ENCODE results near the gene COL4A1. TPM values are rescaled to one million over a fixed set of nuclear protein-coding genes. Genes with fewer than 3 reads are reported as not detected.
A peak's percentile ranks its signal among the peaks of the same experiment; 100 is the strongest.

Gene COL4A1
- total RNA-seq, 2 donors from 2014 or later = 140 to 201 TPM

DNA sequence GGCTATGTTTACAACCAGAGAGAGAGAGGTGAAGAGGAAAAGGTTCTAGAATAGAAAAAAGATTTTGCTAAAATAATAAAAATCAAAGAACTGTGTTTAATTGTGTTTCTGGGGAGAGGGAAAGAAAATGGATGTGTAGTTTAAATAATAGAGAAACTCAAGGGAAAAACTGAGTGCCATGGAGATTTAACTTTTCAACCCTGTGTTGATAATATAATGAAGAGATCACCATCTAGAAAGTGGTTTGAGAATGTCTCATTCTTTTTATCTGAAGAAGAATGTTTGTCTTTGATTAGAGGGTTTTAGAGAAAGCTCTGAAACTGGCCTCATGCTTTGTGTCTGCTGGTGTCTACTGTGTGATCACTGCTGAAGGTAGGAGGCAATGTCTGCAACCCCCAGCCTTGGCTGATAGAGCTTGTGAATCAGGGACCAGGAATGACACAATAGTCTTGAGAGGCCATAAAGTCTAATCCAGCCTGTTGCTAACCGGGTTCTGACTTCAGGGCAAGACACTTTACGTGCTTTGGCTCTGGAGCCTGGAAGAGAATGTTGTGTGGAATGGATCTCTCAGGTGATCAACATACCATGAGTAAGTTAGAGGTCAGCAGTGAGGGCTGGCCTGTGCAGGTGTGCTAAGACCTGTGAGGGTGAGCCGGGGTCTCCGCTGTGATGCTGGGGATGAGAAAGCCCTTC is 5.5 kb upstream of the COL4A1 start:
- H3K4me3 ChIP-seq = peak overlapping the region in 1 of 2 donors; percentile 90
- H3K36me3 ChIP-seq = peaks cover 23% of the 10 kb centered on the region
- no peaks in the 10 kb centered on the region for H3K27me3 ChIP-seq
- H3K9me3 ChIP-seq = no peaks in the 10 kb centered on the region
- peak overlapping the region; percentile 97 to 99 for H3K27ac ChIP-seq
- TF ChIP-seq, protein P1, sequence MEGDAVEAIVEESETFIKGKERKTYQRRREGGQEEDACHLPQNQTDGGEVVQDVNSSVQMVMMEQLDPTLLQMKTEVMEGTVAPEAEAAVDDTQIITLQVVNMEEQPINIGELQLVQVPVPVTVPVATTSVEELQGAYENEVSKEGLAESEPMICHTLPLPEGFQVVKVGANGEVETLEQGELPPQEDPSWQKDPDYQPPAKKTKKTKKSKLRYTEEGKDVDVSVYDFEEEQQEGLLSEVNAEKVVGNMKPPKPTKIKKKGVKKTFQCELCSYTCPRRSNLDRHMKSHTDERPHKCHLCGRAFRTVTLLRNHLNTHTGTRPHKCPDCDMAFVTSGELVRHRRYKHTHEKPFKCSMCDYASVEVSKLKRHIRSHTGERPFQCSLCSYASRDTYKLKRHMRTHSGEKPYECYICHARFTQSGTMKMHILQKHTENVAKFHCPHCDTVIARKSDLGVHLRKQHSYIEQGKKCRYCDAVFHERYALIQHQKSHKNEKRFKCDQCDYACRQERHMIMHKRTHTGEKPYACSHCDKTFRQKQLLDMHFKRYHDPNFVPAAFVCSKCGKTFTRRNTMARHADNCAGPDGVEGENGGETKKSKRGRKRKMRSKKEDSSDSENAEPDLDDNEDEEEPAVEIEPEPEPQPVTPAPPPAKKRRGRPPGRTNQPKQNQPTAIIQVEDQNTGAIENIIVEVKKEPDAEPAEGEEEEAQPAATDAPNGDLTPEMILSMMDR (IDR thresholded peaks at IDR 0.05) = peak in 1 of 2 donors; percentile 17
- peak; percentile 59 for DNase-seq (ENCODE audit: low spot score)
- peaks cover 0 to 87% of the 10 kb centered on the region in 2 donors for H3K4me1 ChIP-seq

DNA sequence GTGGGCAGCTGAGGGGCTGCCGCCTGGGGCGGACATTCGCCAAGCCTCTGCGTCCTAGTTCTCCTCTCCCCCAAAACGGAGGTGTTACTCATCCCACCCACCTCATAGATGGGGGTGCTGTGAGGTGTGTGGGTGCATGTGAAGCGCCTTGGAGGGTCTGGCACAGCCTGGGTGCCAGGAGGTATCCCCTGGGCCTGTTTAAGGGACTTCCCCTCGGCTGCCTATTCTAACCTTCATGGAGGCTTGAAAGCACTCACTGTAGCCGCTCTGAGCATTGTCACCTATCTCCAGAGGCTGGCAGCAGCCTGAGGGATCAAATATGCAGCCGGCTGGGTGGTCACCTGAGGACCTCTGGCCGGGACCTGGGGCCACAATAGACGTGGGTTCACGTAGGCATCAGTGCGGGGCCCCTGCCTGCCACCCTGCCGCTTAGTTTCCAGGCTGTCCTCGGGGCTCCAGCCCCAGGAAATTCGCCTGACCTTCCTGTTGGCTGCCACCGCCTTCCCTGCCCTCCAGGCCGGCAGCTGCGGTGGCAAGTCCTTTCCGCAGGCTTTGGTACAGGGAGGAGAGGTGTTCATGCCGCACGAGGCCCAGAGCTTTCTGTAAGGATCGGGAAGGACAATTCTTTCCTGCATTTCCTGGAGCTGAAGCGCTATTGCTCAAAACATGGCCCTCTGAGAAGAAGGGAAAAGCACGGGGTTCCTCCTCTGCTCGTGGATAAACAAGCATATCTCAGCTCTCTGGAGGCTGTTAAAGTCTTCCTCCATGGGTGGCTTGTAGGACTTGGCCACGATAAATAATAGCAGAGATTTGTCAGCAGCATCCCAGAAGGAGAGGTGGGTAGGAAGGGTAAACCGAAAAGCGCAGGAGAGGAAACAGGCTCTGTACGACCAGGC is 4.7 kb upstream of the COL4A1 start:
- Histone ChIP-seq H3K27ac (peak overlapping the region; percentile 97 to 99), H3K36me3 (peaks cover 15% of the 10 kb centered on the region), H3K4me3 (peak overlapping the region; percentile 13 to 90), H3K9me3 (no peaks in the 10 kb centered on the region), H3K4me1 (peaks cover 0 to 79% of the 10 kb centered on the region in 2 donors), H3K27me3 (no peaks in the 10 kb centered on the region)
- TF ChIP-seq, protein P1 (IDR thresholded peaks at IDR 0.05) = no peak
- DNase-seq (ENCODE audit: low spot score) = peak; percentile 57

DNA sequence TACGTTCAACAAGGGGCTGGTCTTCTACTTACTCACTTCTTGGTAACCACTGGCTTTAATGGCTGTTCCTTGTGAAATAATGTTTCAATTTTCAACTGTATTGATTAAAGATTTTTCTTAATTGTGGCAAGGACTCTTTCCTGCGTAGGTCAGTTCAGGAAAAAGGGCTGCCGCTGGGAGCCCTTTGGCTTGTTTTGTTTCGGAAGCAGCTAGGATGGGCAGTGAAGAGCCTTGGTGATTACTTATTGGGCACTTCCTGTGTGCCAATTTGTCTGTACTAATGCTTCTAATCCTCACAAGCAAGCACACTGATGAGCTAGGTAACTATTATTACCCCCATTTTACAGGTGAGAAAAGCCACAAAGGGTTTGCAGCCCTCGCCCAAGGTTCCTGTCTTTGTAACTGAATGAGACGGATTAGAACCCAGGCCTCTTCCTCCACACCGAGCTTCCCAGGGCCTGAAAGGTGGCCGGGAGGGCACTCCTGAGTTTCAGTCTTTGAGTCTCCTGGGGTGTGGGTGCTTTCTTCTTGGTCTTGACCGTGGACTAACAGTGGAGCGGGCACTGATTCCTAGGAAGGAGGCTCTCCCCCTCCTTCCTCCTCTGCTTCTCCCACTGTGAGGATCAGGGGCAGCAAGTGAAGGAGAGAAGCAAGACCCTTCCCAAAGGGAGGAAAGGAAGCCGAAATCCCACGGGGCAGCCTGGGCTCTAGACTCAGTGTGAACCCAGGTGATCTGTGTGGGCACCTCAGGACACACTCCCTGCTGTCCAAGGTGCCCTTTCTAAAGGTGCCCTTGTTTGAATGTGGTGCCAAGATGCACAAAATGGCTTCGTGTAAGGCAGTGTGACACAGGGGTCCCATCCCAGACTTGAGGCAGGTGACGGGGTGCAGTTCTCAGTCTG is 3.8 kb upstream of the COL4A1 start:
- TF ChIP-seq, protein P1 (IDR thresholded peaks at IDR 0.05) = no peak
- peak overlapping the region; percentile 97 to 99 for H3K27ac ChIP-seq
- peak; percentile 56 for DNase-seq (ENCODE audit: low spot score)
- H3K4me1 ChIP-seq = peaks cover 0 to 70% of the 10 kb centered on the region in 2 donors
- no peaks in the 10 kb centered on the region for H3K27me3 ChIP-seq
- H3K36me3 ChIP-seq = peaks cover 9% of the 10 kb centered on the region
- no peaks in the 10 kb centered on the region for H3K9me3 ChIP-seq
- peak overlapping the region; percentile 13 to 90 for H3K4me3 ChIP-seq

DNA sequence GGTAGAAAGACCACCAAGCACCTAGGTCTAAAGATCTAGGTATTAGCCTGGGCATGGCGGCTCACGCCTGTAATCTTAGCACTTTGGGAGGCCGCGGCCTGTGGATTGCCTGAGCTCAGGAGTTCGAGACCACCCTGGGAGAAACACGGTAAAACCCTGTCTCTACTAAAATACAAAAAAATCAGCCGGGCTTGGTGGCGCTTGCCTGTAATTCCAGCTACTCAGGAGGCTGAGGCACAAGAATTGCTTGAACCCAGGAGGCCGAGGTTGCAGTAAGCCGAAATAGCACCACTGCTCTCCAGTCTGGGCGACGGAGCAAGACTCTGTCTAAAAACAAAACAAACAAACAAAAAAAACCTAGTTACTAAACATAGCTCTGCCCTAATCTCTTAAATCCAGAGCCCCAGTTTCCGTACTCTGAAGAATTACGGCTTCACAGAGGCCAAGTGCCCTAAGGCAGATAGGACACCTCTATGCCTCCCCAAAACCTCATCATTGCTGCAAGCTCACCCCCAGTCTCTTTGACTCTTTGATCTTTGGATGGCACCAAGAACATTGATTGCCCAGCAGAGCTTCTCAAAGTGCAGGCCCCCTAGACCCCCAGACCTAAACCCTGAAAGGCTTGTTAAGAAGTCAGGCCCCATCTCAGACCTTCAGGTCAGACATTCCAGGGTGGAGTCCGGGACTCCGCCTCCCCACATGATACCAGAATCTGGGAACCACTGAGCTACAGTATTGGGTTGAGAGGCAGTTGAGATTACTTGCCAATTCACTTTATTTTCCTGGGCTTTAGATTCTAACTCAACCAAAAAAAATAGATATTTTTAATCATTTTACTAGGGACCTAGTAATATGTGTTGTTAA is 2.9 kb upstream of the COL4A1 start:
- Histone ChIP-seq H3K4me3 (peak overlapping the region; percentile 90 to 96), H3K9me3 (no peaks in the 10 kb centered on the region), H3K27me3 (no peaks in the 10 kb centered on the region), H3K4me1 (peaks cover 0 to 61% of the 10 kb centered on the region in 2 donors), H3K27ac (peak overlapping the region; percentile 97 to 99), H3K36me3 (peaks cover 9% of the 10 kb centered on the region)
- peak; percentile 47 for DNase-seq (ENCODE audit: low spot score)
- TF ChIP-seq, protein P1 (IDR thresholded peaks at IDR 0.05) = no peak

All from right atrium auricular region (tissue), 2 donors.